GM10266 (cell line): Measurements from ENCODE around the gene RPS6KA6.

Source experiments
- DNase-seq: peaks from one replicate; pipeline ENCODE4 v3.0.0; 2012; ENCODE audit errors: extremely low spot score
- TF ChIP-seq, protein P1 (sequence below): IDR thresholded peaks from 2 replicates; pipeline ENCODE4 v1.5.1; 2012; ENCODE audit warnings: mild to moderate bottlenecking, low read depth; ENCODE audit not compliant: control insufficient read depth, insufficient read depth; ENCODE audit errors: missing control alignments

Gene RPS6KA6

DNA sequence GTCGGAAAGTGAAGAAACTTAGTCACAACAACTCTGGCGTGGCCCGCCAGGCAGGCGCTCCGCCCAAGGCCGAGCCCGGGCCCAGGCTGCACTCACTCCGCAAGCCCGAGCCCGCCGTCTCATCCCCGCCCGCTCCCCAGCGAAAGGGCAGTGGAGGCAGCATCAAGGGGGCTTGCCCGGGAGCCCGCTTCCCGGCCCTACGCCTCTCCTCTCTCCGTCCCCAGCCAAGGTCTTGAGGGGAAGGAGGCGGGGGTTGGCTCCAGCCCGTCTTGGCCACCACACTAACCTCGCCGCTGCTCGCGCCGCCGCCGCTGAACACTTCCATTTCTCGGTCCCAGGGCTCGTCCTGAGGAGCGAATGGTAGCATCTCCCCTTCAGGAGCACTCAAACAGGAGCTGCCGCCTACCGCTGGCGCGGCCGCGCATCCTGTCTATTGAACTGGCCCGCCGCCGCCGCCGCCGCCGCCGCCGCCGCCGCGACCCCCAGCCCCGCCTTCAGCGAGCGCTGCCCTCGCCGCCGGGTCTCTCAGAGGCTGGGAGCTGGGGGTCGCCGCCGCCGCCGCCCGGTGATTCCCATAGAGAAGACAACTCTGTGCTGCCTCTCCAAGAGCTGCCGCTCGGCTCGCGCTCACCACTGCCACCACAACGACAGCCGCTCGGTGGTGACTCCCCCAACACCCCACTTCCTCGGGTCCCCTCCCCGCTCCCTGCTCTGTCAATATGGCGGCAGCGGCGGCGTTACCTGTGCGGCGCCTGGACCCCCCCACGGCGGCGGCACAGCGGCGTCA is at the start of gene RPS6KA6:
TSS of gene RPS6KA6 (minus strand) at position 667 of the 787 bp plus-strand sequence. CDS start at position 367, 300 bp downstream.
- TF ChIP-seq, protein P1, sequence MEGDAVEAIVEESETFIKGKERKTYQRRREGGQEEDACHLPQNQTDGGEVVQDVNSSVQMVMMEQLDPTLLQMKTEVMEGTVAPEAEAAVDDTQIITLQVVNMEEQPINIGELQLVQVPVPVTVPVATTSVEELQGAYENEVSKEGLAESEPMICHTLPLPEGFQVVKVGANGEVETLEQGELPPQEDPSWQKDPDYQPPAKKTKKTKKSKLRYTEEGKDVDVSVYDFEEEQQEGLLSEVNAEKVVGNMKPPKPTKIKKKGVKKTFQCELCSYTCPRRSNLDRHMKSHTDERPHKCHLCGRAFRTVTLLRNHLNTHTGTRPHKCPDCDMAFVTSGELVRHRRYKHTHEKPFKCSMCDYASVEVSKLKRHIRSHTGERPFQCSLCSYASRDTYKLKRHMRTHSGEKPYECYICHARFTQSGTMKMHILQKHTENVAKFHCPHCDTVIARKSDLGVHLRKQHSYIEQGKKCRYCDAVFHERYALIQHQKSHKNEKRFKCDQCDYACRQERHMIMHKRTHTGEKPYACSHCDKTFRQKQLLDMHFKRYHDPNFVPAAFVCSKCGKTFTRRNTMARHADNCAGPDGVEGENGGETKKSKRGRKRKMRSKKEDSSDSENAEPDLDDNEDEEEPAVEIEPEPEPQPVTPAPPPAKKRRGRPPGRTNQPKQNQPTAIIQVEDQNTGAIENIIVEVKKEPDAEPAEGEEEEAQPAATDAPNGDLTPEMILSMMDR, result no peak
- peak; percentile 51 for DNase-seq

DNA sequence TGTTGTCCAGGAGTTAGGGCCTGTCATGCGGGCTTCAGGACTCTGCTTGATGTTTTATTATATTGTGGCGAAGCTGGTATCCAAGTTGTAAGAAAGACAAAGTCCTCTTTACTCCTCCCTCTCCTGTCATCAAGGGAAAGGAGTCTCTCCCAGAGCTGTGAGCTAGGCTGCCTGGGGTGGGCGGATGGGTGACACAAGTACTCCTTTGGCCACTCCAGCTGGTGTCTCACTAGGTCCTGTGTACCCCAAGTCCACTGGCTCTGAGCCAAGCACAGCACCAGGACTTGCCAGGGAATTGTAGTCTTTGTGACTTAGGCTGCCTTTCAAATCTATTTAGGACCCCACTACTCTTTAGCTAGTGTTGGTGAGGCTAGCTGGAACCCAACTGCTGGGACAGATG is 36.7 kb upstream of the RPS6KA6 start:
- TF ChIP-seq, protein P1, result no peak
- DNase-seq, result no peak

DNA sequence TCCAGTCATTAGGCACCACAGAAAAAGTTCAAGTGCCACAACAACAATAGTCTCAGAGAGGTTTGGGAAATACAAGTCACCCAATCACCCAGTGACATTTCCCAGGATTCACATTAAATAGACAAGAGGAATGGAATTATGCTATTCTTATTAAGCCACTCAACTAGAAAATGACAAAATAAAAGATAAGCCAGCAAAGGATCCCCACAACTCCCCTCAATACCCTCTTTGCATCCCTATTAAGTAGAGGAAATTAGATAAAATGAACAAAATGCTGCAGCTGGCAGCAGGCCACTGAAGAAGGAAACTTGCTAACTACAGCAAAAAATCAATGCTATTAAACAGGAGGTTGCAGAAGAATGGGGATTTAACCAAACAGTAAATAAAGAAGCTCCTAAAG is 35.3 kb upstream of the RPS6KA6 start:
- DNase-seq, result no peak
- TF ChIP-seq, protein P1, result no peak

DNA sequence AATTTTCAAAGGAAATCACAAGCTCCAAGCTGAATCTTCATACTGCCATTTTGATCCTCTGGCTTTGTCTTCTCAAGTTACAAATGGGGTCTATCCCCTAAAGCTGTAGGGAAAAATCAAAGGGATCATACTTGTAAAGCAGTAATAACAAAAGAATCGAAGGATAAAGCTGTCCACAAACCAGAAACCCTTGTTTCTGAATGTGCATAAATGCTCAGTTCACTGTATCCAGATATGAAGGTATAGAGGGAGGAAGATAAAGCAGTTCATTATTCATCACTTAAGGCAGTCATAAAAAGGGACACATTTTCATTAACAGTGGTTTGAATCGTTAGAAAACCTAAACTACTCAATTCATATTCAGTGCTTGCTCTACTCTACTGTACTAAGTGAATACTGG is 33.2 kb upstream of the RPS6KA6 start:
- no peak for DNase-seq
- TF ChIP-seq, protein P1, result no peak

DNA sequence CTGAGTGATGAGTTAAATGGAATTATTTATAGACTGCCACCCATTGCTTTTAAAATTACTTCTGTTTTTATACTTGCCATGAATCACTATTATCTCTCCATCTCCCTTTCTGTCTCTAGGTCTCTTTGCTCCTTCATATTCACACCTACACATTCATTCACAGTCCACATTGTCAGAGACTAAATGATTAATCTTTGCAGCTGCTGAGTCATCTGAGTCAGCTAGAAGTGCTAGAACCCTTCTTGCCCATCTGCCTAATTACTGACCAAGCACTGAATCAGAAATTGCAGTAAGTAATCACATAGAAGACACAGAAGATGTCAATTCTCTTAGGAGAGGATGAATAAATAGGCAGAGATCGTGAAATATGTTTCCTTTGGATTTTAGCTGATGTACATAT is 31.6 kb upstream of the RPS6KA6 start:
- DNase-seq, result no peak
- TF ChIP-seq, protein P1, result no peak

- TF ChIP-seq, protein P1, result no peak
Measured at GRCh38 chrX:84218726-84219125, 30.7 kb upstream of the RPS6KA6 start.

GRCh38 chrX:84216881-84217280 is 28.9 kb upstream of the RPS6KA6 start:
- no peak for DNase-seq

More at GRCh38 chrX:84218726-84219125, 30.7 kb upstream of the RPS6KA6 start:
- no peak for DNase-seq

More at GRCh38 chrX:84216881-84217280, 28.9 kb upstream of the RPS6KA6 start:
- TF ChIP-seq, protein P1, result no peak
